Ectodermal cell (in vitro differentiated cells): ENCODE data around the gene NUAK1.

Experiments
- H3K27ac ChIP-seq: 2 replicates; pipeline ENCODE4 v1.7.0; 2013; ENCODE audit warnings: mild to moderate bottlenecking, low read depth, low read length; ENCODE audit not compliant: insufficient read depth, poor library complexity, severe bottlenecking
- H3K27me3 ChIP-seq: 2 replicates; pipeline ENCODE4 v1.7.0; 2013; ENCODE audit warnings: mild to moderate bottlenecking, low read length; ENCODE audit not compliant: insufficient read depth, control insufficient read depth, poor library complexity, severe bottlenecking
- H3K36me3 ChIP-seq: one replicate; pipeline ENCODE4 v1.7.0; 2013; ENCODE audit warnings: low read length; ENCODE audit not compliant: control insufficient read depth, insufficient read depth
- H3K4me1 ChIP-seq: one replicate; pipeline ENCODE4 v1.7.0; 2013; ENCODE audit warnings: low read length; ENCODE audit not compliant: control insufficient read depth, insufficient read depth
- H3K4me3 ChIP-seq: 2 replicates; pipeline ENCODE4 v1.7.0; 2013; ENCODE audit warnings: low read depth, low read length, control low read depth; ENCODE audit not compliant: insufficient read depth
- H3K9me3 ChIP-seq: 2 replicates; pipeline ENCODE4 v1.7.0; 2013; ENCODE audit warnings: mild to moderate bottlenecking, low read length, moderate library complexity; ENCODE audit not compliant: control insufficient read depth
- WGBS, 2 experiments: methylation state at CpG; one replicate each; pipeline ENCODE4 v1.1.7; 2013; ENCODE audit warnings: missing lambda C conversion rate in 2 of 2; 5-methylcytosine and 5-hydroxymethylcytosine counted together

NUAK1 gene

GRCh38 chr12:106049105-106049504 is 89.6 kb downstream of the NUAK1 start:
- Histone ChIP-seq H3K36me3 (no peaks in the 10 kb centered on the region), H3K9me3 (no peaks in the 10 kb centered on the region), H3K4me1 (no peaks in the 10 kb centered on the region), H3K27ac (no peak overlapping the region), H3K4me3 (no peak overlapping the region), H3K27me3 (no peaks in the 10 kb centered on the region)
- 89 to 95% methylated on average over 9 of the region's 9 CpGs for WGBS, 2 experiments

- H3K27me3 ChIP-seq, result no peaks in the 10 kb centered on the region
- H3K4me3 ChIP-seq, result no peak overlapping the region
- no peaks in the 10 kb centered on the region for H3K4me1 ChIP-seq
- WGBS, 2 experiments, result 76 to 88% methylated on average over 6 of the region's 6 CpGs
- H3K27ac ChIP-seq, result no peak overlapping the region
- H3K9me3 ChIP-seq, result no peaks in the 10 kb centered on the region
- no peaks in the 10 kb centered on the region for H3K36me3 ChIP-seq
Measured at GRCh38 chr12:106048676-106049075, 90.1 kb downstream of the NUAK1 start.

- no peaks in the 10 kb centered on the region for H3K36me3 ChIP-seq
- H3K27ac ChIP-seq, result no peak overlapping the region
- no peaks in the 10 kb centered on the region for H3K4me1 ChIP-seq
- no peaks in the 10 kb centered on the region for H3K27me3 ChIP-seq
- no peak overlapping the region for H3K4me3 ChIP-seq
- H3K9me3 ChIP-seq, result no peaks in the 10 kb centered on the region
- WGBS, 2 experiments, result 81 to 90% methylated on average over 1 of the region's 1 CpG
Measured at GRCh38 chr12:106048016-106048415, 90.7 kb downstream of the NUAK1 start.

- no peaks in the 10 kb centered on the region for H3K9me3 ChIP-seq
- H3K27me3 ChIP-seq, result no peaks in the 10 kb centered on the region
- H3K27ac ChIP-seq, result no peak overlapping the region
- no peak overlapping the region for H3K4me3 ChIP-seq
- no peaks in the 10 kb centered on the region for H3K4me1 ChIP-seq
- H3K36me3 ChIP-seq, result no peaks in the 10 kb centered on the region
- 93% methylated on average over 2 of the region's 2 CpGs for WGBS, 2 experiments
Measured at GRCh38 chr12:106046947-106047346, 91.8 kb downstream of the NUAK1 start.

- no peaks in the 10 kb centered on the region for H3K4me1 ChIP-seq
- H3K27ac ChIP-seq, result no peak overlapping the region
- WGBS, 2 experiments, result 94 to 95% methylated on average over 3 to 4 of the region's 4 CpGs
- no peaks in the 10 kb centered on the region for H3K36me3 ChIP-seq
- H3K9me3 ChIP-seq, result no peaks in the 10 kb centered on the region
- no peak overlapping the region for H3K4me3 ChIP-seq
- H3K27me3 ChIP-seq, result no peaks in the 10 kb centered on the region
Measured at GRCh38 chr12:106046301-106046846, 92.4 kb downstream of the NUAK1 start.

GRCh38 chr12:106045251-106045674 is 93.5 kb downstream of the NUAK1 start:
- WGBS, 2 experiments, result 95 to 97% methylated on average over 4 of the region's 4 CpGs
- Histone ChIP-seq H3K4me3 (no peak overlapping the region), H3K9me3 (no peaks in the 10 kb centered on the region), H3K27me3 (no peaks in the 10 kb centered on the region), H3K36me3 (no peaks in the 10 kb centered on the region), H3K27ac (no peak overlapping the region), H3K4me1 (no peaks in the 10 kb centered on the region)

GRCh38 chr12:106044773-106045172 is 94.0 kb downstream of the NUAK1 start:
- no peaks in the 10 kb centered on the region for H3K27me3 ChIP-seq
- no peaks in the 10 kb centered on the region for H3K4me1 ChIP-seq
- WGBS, 2 experiments, result 67 to 77% methylated on average over 2 of the region's 2 CpGs
- no peaks in the 10 kb centered on the region for H3K9me3 ChIP-seq
- no peak overlapping the region for H3K27ac ChIP-seq
- H3K4me3 ChIP-seq, result no peak overlapping the region
- H3K36me3 ChIP-seq, result no peaks in the 10 kb centered on the region

- H3K27me3 ChIP-seq, result no peaks in the 10 kb centered on the region
Measured at GRCh38 chr12:106042037-106042436, 96.7 kb downstream of the NUAK1 start.

GRCh38 chr12:106040521-106040920 is 98.2 kb downstream of the NUAK1 start:
- no peaks in the 10 kb centered on the region for H3K4me1 ChIP-seq
- no peaks in the 10 kb centered on the region for H3K27me3 ChIP-seq
- H3K27ac ChIP-seq, result no peak overlapping the region
- no peak overlapping the region for H3K4me3 ChIP-seq
- H3K9me3 ChIP-seq, result no peaks in the 10 kb centered on the region
- WGBS, 2 experiments, result 90 to 91% methylated on average over 7 of the region's 7 CpGs
- no peaks in the 10 kb centered on the region for H3K36me3 ChIP-seq

More at GRCh38 chr12:106042037-106042436, 96.7 kb downstream of the NUAK1 start:
- Histone ChIP-seq H3K9me3 (no peaks in the 10 kb centered on the region), H3K27ac (no peak overlapping the region), H3K4me3 (no peak overlapping the region), H3K36me3 (no peaks in the 10 kb centered on the region), H3K4me1 (no peaks in the 10 kb centered on the region)
- WGBS, 2 experiments, result 92% methylated on average over 3 to 4 of the region's 4 CpGs

- Histone ChIP-seq H3K27me3 (no peaks in the 10 kb centered on the region), H3K27ac (no peak overlapping the region), H3K4me1 (no peaks in the 10 kb centered on the region), H3K9me3 (no peaks in the 10 kb centered on the region), H3K36me3 (no peaks in the 10 kb centered on the region), H3K4me3 (no peak overlapping the region)
- WGBS, 2 experiments, result 93 to 94% methylated on average over 2 of the region's 2 CpGs
Measured at GRCh38 chr12:106039646-106040404, 98.9 kb downstream of the NUAK1 start.
